Measurements from ENCODE around the gene HJURP.

DNA sequence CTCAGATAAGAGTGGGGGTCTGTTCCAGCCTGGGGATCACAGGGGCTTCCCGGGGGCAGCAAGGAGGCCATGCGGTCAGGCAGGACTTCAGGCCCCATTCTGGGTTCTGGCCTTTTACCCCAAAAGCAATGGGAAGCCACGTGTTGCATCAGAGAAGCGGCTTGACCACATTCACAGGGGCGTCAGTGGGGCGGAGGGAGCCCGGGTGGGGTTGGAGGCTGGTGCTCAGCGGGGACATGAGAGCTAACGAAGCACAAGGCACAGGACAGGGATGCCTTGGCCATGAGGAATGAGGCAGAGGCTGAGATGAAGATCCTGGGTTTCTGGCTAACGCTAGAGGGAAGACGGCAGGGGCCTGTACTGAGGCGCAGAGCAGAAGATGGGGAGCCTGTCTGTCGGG is 6.1 kb downstream of the HJURP start:
- TF ChIP-seq, protein P1, sequence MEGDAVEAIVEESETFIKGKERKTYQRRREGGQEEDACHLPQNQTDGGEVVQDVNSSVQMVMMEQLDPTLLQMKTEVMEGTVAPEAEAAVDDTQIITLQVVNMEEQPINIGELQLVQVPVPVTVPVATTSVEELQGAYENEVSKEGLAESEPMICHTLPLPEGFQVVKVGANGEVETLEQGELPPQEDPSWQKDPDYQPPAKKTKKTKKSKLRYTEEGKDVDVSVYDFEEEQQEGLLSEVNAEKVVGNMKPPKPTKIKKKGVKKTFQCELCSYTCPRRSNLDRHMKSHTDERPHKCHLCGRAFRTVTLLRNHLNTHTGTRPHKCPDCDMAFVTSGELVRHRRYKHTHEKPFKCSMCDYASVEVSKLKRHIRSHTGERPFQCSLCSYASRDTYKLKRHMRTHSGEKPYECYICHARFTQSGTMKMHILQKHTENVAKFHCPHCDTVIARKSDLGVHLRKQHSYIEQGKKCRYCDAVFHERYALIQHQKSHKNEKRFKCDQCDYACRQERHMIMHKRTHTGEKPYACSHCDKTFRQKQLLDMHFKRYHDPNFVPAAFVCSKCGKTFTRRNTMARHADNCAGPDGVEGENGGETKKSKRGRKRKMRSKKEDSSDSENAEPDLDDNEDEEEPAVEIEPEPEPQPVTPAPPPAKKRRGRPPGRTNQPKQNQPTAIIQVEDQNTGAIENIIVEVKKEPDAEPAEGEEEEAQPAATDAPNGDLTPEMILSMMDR (conservative IDR thresholded peaks at IDR 0.05; ENCODE audit: low read length) = no peak
- no peak for TF ChIP-seq EZH2phosphoT487 (IDR thresholded peaks at IDR 0.05; ENCODE audit: borderline replicate concordance)
